Osteoblast (primary cell): ENCODE results near the gene AMER3. TPM values are rescaled to one million over a fixed set of nuclear protein-coding genes. Genes with fewer than 3 reads are reported as not detected.
A peak's percentile ranks its signal among the peaks of the same experiment; 100 is the strongest.
"Not testable (repeated sequence)": the region's sequence is repeated elsewhere in the genome, so short reads cannot be mapped to it uniquely, and the experiment has no call there.

Source experiments
- DNase-seq: peaks from one replicate; pipeline ENCODE4 v3.0.0; 2011; ENCODE audit warnings: low spot score, mixed read lengths; ENCODE audit not compliant: insufficient read length; ENCODE audit errors: missing footprints
- H2AFZ ChIP-seq: 2 replicates; pipeline ENCODE4 v1.6.0; 2011; ENCODE audit warnings: mild to moderate bottlenecking, low read length
- H3K27ac ChIP-seq: 2 replicates; pipeline ENCODE4 v1.5.1; 2011; ENCODE audit warnings: mild to moderate bottlenecking, low read depth, low read length, moderate library complexity
- H3K27me3 ChIP-seq: 2 replicates; pipeline ENCODE4 v1.6.0; 2012; ENCODE audit warnings: mild to moderate bottlenecking, control low read depth, inconsistent platforms, low read length, moderate library complexity; ENCODE audit not compliant: insufficient read depth
- H3K36me3 ChIP-seq: 2 replicates; pipeline ENCODE4 v1.5.1; 2011; ENCODE audit warnings: mild to moderate bottlenecking, low read length, control low read depth, moderate library complexity; ENCODE audit not compliant: insufficient read depth
- H3K4me1 ChIP-seq: 2 replicates; pipeline ENCODE4 v1.5.1; 2011; ENCODE audit warnings: mild to moderate bottlenecking, low read length, control low read depth, moderate library complexity; ENCODE audit not compliant: insufficient read depth
- H3K4me2 ChIP-seq: 2 replicates; pipeline ENCODE4 v1.6.0; 2011; ENCODE audit warnings: mild to moderate bottlenecking, low read length; ENCODE audit not compliant: insufficient read depth
- H3K4me3 ChIP-seq: fragments of 200-600 bp; sonication (generic); 3 replicates; pipeline ENCODE4 v1.5.1; 2012; ENCODE audit warnings: mild to moderate bottlenecking, low read length, inconsistent platforms; ENCODE audit not compliant: insufficient read depth
- H3K79me2 ChIP-seq: 2 replicates; pipeline ENCODE4 v1.6.0; 2012; ENCODE audit warnings: mild to moderate bottlenecking, low read length, control low read depth, inconsistent platforms; ENCODE audit not compliant: insufficient read depth
- H3K9me3 ChIP-seq: 2 replicates; pipeline ENCODE4 v1.5.1; 2011; ENCODE audit warnings: low read depth, low read length, control low read depth
- H4K20me1 ChIP-seq: 2 replicates; pipeline ENCODE4 v1.6.0; 2012; ENCODE audit warnings: mild to moderate bottlenecking, low read length, control low read depth; ENCODE audit not compliant: insufficient read depth
- total RNA-seq: library from RNA; depleted of rRNA; stranded (reverse); fragments of >200 nt; gene quantifications from 2 replicates; pipeline ENCODE4 v1.2.3, GENCODE V29; 2012
- TF ChIP-seq, protein P1 (sequence below): IDR thresholded peaks from 2 replicates; pipeline ENCODE4 v1.5.1; 2011; ENCODE audit warnings: mild to moderate bottlenecking, low read depth, low read length, moderate library complexity; ENCODE audit errors: extremely low read depth

AMER3 gene
- total RNA-seq, 1 donor: not detected

GRCh38 chr2:130728549-130729316, 26.6 kb upstream of the AMER3 start, which contains the start of gene GPR148:
Gene GPR148 (plus strand): TSS chr2:130729070. CDS start chr2:130729152, 82 bp downstream.
- peak within 1 kb of the TSS; percentile 69 for H3K4me3 ChIP-seq
- H4K20me1 ChIP-seq: no peaks in the 10 kb centered on the region
- DNase-seq: no peak
- no peak within 1 kb of the TSS for H2AFZ ChIP-seq
- no peaks in the 10 kb centered on the region for H3K79me2 ChIP-seq
- peak within 1 kb of the TSS; percentile 81 for H3K4me2 ChIP-seq
- H3K4me1 ChIP-seq: peaks cover 5% of the 10 kb centered on the region
- TF ChIP-seq, protein P1, sequence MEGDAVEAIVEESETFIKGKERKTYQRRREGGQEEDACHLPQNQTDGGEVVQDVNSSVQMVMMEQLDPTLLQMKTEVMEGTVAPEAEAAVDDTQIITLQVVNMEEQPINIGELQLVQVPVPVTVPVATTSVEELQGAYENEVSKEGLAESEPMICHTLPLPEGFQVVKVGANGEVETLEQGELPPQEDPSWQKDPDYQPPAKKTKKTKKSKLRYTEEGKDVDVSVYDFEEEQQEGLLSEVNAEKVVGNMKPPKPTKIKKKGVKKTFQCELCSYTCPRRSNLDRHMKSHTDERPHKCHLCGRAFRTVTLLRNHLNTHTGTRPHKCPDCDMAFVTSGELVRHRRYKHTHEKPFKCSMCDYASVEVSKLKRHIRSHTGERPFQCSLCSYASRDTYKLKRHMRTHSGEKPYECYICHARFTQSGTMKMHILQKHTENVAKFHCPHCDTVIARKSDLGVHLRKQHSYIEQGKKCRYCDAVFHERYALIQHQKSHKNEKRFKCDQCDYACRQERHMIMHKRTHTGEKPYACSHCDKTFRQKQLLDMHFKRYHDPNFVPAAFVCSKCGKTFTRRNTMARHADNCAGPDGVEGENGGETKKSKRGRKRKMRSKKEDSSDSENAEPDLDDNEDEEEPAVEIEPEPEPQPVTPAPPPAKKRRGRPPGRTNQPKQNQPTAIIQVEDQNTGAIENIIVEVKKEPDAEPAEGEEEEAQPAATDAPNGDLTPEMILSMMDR: no peak
- no peak within 1 kb of the TSS for H3K27ac ChIP-seq
- H3K36me3 ChIP-seq: no peaks in the 10 kb centered on the region
- no peaks in the 10 kb centered on the region for H3K27me3 ChIP-seq
- H3K9me3 ChIP-seq: no peaks in the 10 kb centered on the region

DNA sequence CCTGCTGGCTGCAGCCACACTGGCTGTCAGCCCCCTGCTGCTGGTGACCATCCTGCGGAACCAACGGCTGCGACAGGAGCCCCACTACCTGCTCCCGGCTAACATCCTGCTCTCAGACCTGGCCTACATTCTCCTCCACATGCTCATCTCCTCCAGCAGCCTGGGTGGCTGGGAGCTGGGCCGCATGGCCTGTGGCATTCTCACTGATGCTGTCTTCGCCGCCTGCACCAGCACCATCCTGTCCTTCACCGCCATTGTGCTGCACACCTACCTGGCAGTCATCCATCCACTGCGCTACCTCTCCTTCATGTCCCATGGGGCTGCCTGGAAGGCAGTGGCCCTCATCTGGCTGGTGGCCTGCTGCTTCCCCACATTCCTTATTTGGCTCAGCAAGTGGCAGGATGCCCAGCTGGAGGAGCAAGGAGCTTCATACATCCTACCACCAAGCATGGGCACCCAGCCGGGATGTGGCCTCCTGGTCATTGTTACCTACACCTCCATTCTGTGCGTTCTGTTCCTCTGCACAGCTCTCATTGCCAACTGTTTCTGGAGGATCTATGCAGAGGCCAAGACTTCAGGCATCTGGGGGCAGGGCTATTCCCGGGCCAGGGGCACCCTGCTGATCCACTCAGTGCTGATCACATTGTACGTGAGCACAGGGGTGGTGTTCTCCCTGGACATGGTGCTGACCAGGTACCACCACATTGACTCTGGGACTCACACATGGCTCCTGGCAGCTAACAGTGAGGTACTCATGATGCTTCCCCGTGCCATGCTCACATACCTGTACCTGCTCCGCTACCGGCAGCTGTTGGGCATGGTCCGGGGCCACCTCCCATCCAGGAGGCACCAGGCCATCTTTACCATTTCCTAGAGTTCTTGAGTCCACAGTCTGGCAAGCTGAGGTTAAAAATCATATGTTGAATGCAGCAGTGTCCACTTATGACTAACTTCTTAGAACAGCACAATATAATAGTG, 25.7 kb upstream of the AMER3 start:
- Histone ChIP-seq H3K4me1 (peaks cover 5% of the 10 kb centered on the region), H4K20me1 (no peaks in the 10 kb centered on the region), H2AFZ (no peak overlapping the region), H3K79me2 (no peaks in the 10 kb centered on the region), H3K36me3 (no peaks in the 10 kb centered on the region), H3K4me3 (no peak overlapping the region), H3K9me3 (no peaks in the 10 kb centered on the region), H3K27me3 (no peaks in the 10 kb centered on the region), H3K4me2 (no peak overlapping the region), H3K27ac (no peak overlapping the region)
- DNase-seq: no peak
- TF ChIP-seq, protein P1: no peak

DNA sequence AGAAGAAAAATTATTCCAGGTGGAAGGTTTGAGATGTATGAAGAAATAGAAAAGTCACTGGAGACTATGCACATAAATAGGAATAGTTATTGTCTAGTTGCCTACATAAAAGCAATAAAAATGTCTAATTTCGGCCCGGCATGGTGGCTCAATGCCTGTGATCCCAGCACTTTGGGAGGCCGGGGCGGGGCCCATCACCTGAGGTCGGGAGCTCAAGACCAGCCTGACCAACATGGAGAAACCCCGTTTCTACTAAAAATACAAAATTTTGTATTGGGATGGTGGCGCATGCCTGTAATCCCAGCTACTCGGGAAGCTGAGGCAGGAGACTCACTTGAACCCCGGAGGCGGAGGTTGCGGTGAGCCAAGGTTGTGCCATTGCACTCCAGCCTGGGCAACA, 23.1 kb upstream of the AMER3 start:
- not testable (repeated sequence) for H3K36me3 ChIP-seq, H3K27me3 ChIP-seq, H4K20me1 ChIP-seq, H3K4me1 ChIP-seq, H3K27ac ChIP-seq, DNase-seq, H3K4me2 ChIP-seq, H2AFZ ChIP-seq, H3K9me3 ChIP-seq, H3K4me3 ChIP-seq, H3K79me2 ChIP-seq

- no peak overlapping the region for H3K4me3 ChIP-seq
- no peaks in the 10 kb centered on the region for H3K27me3 ChIP-seq
- H4K20me1 ChIP-seq: no peaks in the 10 kb centered on the region
- TF ChIP-seq, protein P1: no peak
- H3K9me3 ChIP-seq: no peaks in the 10 kb centered on the region
- H3K27ac ChIP-seq: no peak overlapping the region
- no peak for DNase-seq
- H3K4me2 ChIP-seq: no peak overlapping the region
- H2AFZ ChIP-seq: no peak overlapping the region
- H3K36me3 ChIP-seq: no peaks in the 10 kb centered on the region
- no peaks in the 10 kb centered on the region for H3K79me2 ChIP-seq
- no peaks in the 10 kb centered on the region for H3K4me1 ChIP-seq
Measured at GRCh38 chr2:130735200-130735599, 20.1 kb upstream of the AMER3 start.
